Neural progenitor cell (in vitro differentiated cells): ENCODE data around the gene POGZ.

Source experiments
- EZH2 ChIP-seq: fragments of 200-600 bp; sonication (generic); IDR thresholded peaks from 2 replicates; pipeline ENCODE4 v1.6.1; 2017; ENCODE audit warnings: antibody characterized with exemption, mild to moderate bottlenecking, moderate library complexity
- TF ChIP-seq, protein P1 (sequence below): fragments of 200-600 bp; sonication (generic); IDR thresholded peaks from 2 replicates; pipeline ENCODE4 v1.5.1; 2017; ENCODE audit warnings: antibody characterized with exemption, mild to moderate bottlenecking

DNA sequence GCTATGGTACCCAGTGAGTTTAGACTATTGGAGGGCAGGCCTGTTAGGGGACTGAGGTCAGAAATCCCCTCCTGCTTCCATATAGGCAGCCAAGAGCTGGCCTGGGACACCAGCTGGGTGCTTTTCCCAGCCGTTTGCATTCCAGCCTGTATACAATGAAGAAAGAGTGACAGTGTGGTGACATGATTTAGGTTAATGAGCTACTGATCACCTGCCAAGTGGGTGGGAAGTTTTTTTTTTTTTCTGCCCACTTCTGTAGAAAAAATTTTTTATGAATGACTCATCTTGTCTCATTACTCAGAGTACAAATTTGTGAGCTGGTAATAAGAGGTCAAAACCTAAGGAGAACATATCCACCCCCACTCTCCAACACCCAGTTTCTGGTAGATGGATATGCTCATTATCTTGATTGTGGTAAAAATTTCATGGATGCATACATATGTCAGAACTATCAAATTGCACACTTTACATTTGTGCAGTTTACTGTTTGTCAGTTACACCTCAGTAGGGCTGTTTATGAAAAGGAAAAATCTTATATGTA, 35.5 kb upstream of the POGZ start:
- TF ChIP-seq, protein P1, sequence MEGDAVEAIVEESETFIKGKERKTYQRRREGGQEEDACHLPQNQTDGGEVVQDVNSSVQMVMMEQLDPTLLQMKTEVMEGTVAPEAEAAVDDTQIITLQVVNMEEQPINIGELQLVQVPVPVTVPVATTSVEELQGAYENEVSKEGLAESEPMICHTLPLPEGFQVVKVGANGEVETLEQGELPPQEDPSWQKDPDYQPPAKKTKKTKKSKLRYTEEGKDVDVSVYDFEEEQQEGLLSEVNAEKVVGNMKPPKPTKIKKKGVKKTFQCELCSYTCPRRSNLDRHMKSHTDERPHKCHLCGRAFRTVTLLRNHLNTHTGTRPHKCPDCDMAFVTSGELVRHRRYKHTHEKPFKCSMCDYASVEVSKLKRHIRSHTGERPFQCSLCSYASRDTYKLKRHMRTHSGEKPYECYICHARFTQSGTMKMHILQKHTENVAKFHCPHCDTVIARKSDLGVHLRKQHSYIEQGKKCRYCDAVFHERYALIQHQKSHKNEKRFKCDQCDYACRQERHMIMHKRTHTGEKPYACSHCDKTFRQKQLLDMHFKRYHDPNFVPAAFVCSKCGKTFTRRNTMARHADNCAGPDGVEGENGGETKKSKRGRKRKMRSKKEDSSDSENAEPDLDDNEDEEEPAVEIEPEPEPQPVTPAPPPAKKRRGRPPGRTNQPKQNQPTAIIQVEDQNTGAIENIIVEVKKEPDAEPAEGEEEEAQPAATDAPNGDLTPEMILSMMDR, result no peak
- TF ChIP-seq EZH2, result no peak
